ENCODE results near the gene ARMC5. TPM values are rescaled to one million over a fixed set of nuclear protein-coding genes. Genes with fewer than 3 reads are reported as not detected.
"Not testable (repeated sequence)": the region's sequence is repeated elsewhere in the genome, so short reads cannot be mapped to it uniquely, and the experiment has no call there.

Gene ARMC5
- polyA plus RNA-seq, 1 donor = 13.6 TPM

DNA sequence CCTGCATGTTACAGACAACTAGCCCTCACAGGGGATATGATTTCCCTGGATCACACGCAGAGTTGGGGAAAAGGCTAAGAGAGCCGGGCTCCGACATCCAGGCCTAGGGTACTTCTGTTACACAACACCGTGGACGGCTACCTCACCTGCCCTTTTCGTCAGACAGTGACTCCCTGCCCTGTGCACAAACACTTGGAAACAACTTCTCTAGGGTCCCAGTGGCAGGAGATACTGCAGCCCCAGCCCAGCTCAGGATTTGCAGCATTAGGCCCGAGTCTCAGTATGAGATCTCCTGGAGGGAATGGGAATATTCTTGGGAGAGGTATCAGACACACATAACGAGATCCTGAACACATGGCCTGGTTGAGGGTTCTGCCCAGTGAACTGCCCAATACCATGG is 40.6 kb downstream of the ARMC5 start:
- Histone ChIP-seq H3K4me1 (ENCODE audit: control insufficient read depth, insufficient read depth, low read length) (no peaks in the 10 kb centered on the region), H3K9me3 (ENCODE audit: control insufficient read depth, low read depth, low read length) (no peaks in the 10 kb centered on the region), H3K36me3 (ENCODE audit: control insufficient read depth, insufficient read depth, low read length) (peaks cover 54% of the 10 kb centered on the region), H3K27me3 (ENCODE audit: control insufficient read depth, insufficient read depth, low read length) (no peaks in the 10 kb centered on the region), H3K4me3 (ENCODE audit: low read length) (no peak overlapping the region), H3K27ac (ENCODE audit: low read length) (no peak overlapping the region)
- no CpG with 5 or more reads among the region's 8 CpGs for WGBS (ENCODE audit: insufficient coverage, low lambda C conversion rate)
- DNase-seq = no peak

DNA sequence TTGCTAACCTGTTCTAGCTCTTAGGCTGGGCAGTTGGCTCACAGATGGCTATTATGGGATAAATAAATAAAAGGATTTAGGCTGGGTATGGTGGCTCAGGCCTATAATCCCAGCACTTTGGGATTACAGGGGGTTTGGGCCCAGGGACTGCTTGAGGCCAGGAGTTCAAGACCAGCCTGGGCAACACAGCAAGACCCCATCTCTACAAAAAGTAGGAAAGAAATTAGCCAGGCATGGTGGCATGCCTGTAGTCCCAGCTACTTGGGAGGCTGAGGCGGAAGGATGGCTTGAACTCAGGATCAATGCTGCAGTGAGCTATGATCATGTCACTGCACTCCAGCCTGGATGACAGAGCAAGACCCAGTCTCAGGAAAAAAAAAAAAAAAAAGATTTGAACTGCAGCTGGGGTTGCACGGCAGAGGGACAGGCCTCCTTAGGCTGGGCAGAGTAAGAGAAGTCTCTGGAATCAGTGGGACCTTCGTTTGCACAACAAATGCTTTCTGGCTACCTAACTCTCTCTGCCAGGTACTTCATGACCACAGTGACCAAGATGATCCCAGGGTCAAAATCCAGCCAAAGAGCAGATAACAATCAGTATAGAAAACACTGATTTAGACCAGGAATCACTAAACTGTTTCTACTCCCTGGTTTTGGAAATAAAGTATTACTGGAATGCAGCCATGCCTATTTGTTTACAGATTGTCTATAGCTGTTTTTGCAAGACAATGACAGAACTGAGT is 42.1 kb downstream of the ARMC5 start:
- no peak for DNase-seq
- WGBS (ENCODE audit: insufficient coverage, low lambda C conversion rate) = no CpG with 5 or more reads among the region's 3 CpGs
- Histone ChIP-seq H3K36me3 (ENCODE audit: control insufficient read depth, insufficient read depth, low read length) (peaks cover 51% of the 10 kb centered on the region), H3K27ac (ENCODE audit: low read length) (no peak overlapping the region), H3K27me3 (ENCODE audit: control insufficient read depth, insufficient read depth, low read length) (no peaks in the 10 kb centered on the region), H3K4me3 (ENCODE audit: low read length) (no peak overlapping the region), H3K4me1 (ENCODE audit: control insufficient read depth, insufficient read depth, low read length) (no peaks in the 10 kb centered on the region), H3K9me3 (ENCODE audit: control insufficient read depth, low read depth, low read length) (no peaks in the 10 kb centered on the region)

DNA sequence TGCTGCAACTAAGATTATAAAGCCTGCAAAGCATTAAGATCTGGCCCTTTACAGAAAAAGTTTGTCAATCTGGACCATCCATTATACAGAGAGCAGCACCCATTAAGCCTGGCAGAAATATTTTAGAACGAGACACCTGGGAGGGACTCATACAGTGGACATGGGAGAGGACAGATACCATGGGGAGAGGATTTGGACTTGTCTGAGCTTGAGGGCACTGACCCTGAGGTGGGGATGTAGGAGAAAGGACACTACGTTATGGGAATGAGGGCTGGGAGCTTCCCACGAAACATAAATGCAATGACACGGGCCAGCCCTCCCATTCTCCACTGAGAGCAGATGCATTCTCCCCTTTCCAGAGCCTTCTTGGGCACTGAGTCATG is 42.7 kb downstream of the ARMC5 start:
- H3K9me3 ChIP-seq (ENCODE audit: control insufficient read depth, low read depth, low read length) = no peaks in the 10 kb centered on the region
- no peak for DNase-seq
- WGBS (ENCODE audit: insufficient coverage, low lambda C conversion rate) = no CpG with 5 or more reads among the region's 4 CpGs
- no peak overlapping the region for H3K27ac ChIP-seq (ENCODE audit: low read length)
- H3K4me1 ChIP-seq (ENCODE audit: control insufficient read depth, insufficient read depth, low read length) = peaks cover 2% of the 10 kb centered on the region
- no peak overlapping the region for H3K4me3 ChIP-seq (ENCODE audit: low read length)
- peaks cover 46% of the 10 kb centered on the region for H3K36me3 ChIP-seq (ENCODE audit: control insufficient read depth, insufficient read depth, low read length)
- H3K27me3 ChIP-seq (ENCODE audit: control insufficient read depth, insufficient read depth, low read length) = no peaks in the 10 kb centered on the region

DNA sequence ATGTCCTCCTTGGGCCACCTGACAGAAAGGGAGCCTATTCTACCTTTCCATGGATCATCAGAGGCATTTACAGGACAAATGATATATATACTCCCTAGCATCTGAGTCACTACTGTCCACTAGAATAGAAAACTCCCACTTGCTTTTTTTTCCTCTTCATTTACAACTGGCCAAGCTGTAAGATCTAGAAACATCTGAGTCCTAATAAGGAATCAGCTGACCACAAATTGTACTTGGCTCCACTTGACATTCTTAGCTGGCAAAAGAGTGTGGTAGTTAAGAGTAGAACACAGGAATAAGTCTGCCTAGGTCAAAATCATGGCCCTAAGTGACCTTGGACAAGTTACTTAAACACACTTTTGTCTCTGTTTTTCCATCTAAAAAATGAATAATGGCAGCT is 43.7 kb downstream of the ARMC5 start:
- Histone ChIP-seq H3K4me1 (ENCODE audit: control insufficient read depth, insufficient read depth, low read length) (peaks cover 6% of the 10 kb centered on the region), H3K4me3 (ENCODE audit: low read length) (no peak overlapping the region), H3K27me3 (ENCODE audit: control insufficient read depth, insufficient read depth, low read length) (no peaks in the 10 kb centered on the region), H3K27ac (ENCODE audit: low read length) (no peak overlapping the region), H3K9me3 (ENCODE audit: control insufficient read depth, low read depth, low read length) (no peaks in the 10 kb centered on the region), H3K36me3 (ENCODE audit: control insufficient read depth, insufficient read depth, low read length) (peaks cover 36% of the 10 kb centered on the region)
- DNase-seq = no peak

DNA sequence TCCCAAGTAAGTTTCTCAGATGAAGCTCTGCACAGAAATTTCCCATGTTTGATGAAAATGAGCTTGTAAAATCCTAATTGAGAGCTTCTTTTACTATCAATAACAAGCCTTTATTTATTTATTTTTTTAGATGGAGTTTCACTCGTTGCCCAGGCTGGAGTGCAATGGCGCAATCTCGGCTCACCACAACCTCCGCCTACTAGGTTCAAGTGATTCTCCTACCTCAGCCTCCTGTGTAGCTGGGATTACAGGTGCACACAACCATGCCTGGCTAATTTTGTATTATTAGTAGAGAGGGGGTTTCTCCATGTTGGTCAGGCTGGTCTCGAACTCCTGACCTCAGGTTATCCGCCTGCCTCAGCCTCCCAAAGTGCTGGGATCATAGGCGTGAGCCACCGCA is 44.3 kb downstream of the ARMC5 start:
- H3K36me3 ChIP-seq (ENCODE audit: control insufficient read depth, insufficient read depth, low read length) = peaks cover 31% of the 10 kb centered on the region
- H3K27me3 ChIP-seq (ENCODE audit: control insufficient read depth, insufficient read depth, low read length); H3K9me3 ChIP-seq (ENCODE audit: control insufficient read depth, low read depth, low read length); H3K27ac ChIP-seq (ENCODE audit: low read length); H3K4me3 ChIP-seq (ENCODE audit: low read length); DNase-seq; H3K4me1 ChIP-seq (ENCODE audit: control insufficient read depth, insufficient read depth, low read length): not testable (repeated sequence)
- 94% methylated on average over 3 of the region's 8 CpGs for WGBS (ENCODE audit: insufficient coverage, low lambda C conversion rate)

DNA sequence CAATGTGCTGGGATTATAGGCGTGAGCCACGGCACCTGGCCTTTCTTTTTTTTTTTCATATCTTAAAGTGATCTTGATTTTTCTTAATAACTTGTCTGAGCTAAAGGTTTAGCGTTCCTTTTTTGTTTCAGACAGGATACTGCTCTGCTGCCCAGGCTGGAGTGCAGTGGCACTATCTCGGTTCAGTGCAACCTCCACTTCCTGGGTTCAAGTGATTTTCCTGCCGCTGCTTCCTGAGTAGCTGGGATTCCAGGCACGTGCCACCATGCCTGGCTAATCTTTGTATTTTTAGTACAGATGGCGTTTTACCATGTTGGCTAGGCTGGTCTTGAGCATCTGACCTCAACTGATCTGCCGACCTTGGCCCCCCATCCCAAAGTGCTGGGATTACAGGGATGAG is 44.9 kb downstream of the ARMC5 start:
- H3K4me1 ChIP-seq (ENCODE audit: control insufficient read depth, insufficient read depth, low read length) = peaks cover 8% of the 10 kb centered on the region
- no peaks in the 10 kb centered on the region for H3K9me3 ChIP-seq (ENCODE audit: control insufficient read depth, low read depth, low read length)
- no CpG with 5 or more reads among the region's 8 CpGs for WGBS (ENCODE audit: insufficient coverage, low lambda C conversion rate)
- H3K27ac ChIP-seq (ENCODE audit: low read length) = no peak overlapping the region
- H3K27me3 ChIP-seq (ENCODE audit: control insufficient read depth, insufficient read depth, low read length) = no peaks in the 10 kb centered on the region
- no peak for DNase-seq
- H3K4me3 ChIP-seq (ENCODE audit: low read length) = no peak overlapping the region
- peaks cover 25% of the 10 kb centered on the region for H3K36me3 ChIP-seq (ENCODE audit: control insufficient read depth, insufficient read depth, low read length)

DNA sequence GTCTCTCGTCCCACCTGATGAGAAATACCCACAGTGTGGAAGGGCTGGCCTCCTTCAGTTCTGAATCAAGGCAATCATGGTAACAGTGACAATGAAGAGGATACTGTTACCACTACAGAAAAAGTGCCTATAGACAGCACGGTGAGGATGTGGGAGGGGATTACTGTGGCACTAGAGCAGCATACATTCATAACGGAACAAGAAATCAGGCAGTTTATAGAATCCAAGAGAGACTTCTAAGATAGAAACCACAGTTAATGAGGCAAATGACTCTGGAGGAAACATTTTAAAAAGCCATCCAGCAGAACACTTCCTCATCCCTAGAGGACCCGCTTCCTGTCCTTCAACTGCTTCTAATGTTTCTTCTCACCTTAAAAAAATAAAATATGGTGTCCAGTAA is 46.2 kb downstream of the ARMC5 start:
- peaks cover 12% of the 10 kb centered on the region for H3K36me3 ChIP-seq (ENCODE audit: control insufficient read depth, insufficient read depth, low read length)
- WGBS (ENCODE audit: insufficient coverage, low lambda C conversion rate) = no CpG with 5 or more reads among the region's 4 CpGs
- no peak overlapping the region for H3K4me3 ChIP-seq (ENCODE audit: low read length)

DNA sequence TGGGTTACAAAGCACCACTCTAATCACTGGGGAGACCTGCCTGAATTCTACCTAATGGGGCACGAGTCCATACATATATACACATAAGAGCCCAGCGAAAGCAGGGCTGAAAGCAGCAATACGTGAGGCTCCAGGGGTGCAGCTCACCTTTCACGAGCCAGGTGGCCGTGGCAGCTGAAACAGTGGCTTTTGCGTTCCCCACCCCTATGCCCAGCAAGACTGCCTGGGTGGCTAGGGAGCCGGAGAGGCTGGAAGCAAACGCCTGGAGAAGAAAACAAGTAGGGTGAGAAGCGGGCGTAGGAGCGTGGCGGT is 48.3 kb downstream of the ARMC5 start:
- no CpG with 5 or more reads among the region's 12 CpGs for WGBS (ENCODE audit: insufficient coverage, low lambda C conversion rate)
- Histone ChIP-seq H3K27me3 (ENCODE audit: control insufficient read depth, insufficient read depth, low read length) (no peaks in the 10 kb centered on the region), H3K36me3 (ENCODE audit: control insufficient read depth, insufficient read depth, low read length) (peaks cover 11% of the 10 kb centered on the region), H3K4me1 (ENCODE audit: control insufficient read depth, insufficient read depth, low read length) (peaks cover 15% of the 10 kb centered on the region), H3K4me3 (ENCODE audit: low read length) (peak overlapping the region; percentile 97), H3K27ac (ENCODE audit: low read length) (peak overlapping the region; percentile 64), H3K9me3 (ENCODE audit: control insufficient read depth, low read depth, low read length) (no peaks in the 10 kb centered on the region)
- no peak for DNase-seq

More for the DNA sequence above, 46.2 kb downstream of the ARMC5 start:
- Histone ChIP-seq H3K9me3 (ENCODE audit: control insufficient read depth, low read depth, low read length) (no peaks in the 10 kb centered on the region), H3K4me1 (ENCODE audit: control insufficient read depth, insufficient read depth, low read length) (peaks cover 15% of the 10 kb centered on the region), H3K27me3 (ENCODE audit: control insufficient read depth, insufficient read depth, low read length) (no peaks in the 10 kb centered on the region), H3K27ac (ENCODE audit: low read length) (no peak overlapping the region)
- DNase-seq = no peak

DNA sequence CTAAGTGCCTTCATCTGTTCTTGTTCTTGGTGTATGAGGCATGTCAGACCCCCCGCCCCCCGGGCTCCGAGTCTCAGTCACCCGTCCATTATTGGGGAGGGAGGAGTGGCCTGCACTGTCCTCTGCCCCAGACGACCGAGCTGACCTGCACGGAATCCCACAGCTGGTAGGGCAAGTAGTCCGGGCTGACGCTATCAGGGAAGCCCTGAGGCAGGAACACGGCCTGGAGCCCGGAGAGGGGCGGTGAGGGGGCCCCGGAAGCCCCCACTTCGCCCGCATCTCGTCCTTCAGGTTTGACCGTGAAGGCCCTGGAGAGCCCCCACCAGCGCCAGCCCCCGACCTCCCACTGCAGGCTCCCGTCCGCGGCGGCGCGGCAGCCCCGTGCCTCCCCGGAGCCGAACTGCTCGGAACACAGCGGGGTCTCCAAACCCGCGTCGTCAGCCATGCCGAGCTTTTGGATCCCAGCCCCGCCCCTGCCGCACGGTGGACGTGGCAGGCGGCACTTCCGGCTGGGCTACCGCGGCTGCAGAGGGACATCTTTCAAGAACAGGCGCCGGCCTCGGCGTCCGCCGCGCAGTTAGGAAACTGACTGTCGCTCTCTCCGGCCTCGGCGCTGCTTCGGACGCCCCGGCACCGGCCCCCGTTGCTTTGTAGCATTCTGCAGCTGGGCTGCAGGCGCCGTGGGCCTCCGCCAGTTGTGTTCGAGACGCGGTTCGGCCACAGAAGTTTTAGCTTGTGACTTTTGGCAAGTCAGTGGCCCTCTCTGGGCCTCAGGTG is 48.8 kb downstream of the ARMC5 start, which contains the start of gene RUSF1:
RUSF1 (minus strand) TSS at position 463 of the 777 bp plus-strand sequence; CDS start at position 445, 18 bp downstream.
- Histone ChIP-seq H3K27me3 (ENCODE audit: control insufficient read depth, insufficient read depth, low read length) (no peaks in the 10 kb centered on the region), H3K36me3 (ENCODE audit: control insufficient read depth, insufficient read depth, low read length) (peaks cover 11% of the 10 kb centered on the region), H3K9me3 (ENCODE audit: control insufficient read depth, low read depth, low read length) (no peaks in the 10 kb centered on the region), H3K4me1 (ENCODE audit: control insufficient read depth, insufficient read depth, low read length) (peaks cover 15% of the 10 kb centered on the region), H3K4me3 (ENCODE audit: low read length) (peak within 1 kb of the TSS; percentile 97), H3K27ac (ENCODE audit: low read length) (peak within 1 kb of the TSS; percentile 64)
- WGBS (ENCODE audit: insufficient coverage, low lambda C conversion rate) = no CpG with 5 or more reads among the region's 65 CpGs
- DNase-seq = peak; percentile 89 to 94

DNA sequence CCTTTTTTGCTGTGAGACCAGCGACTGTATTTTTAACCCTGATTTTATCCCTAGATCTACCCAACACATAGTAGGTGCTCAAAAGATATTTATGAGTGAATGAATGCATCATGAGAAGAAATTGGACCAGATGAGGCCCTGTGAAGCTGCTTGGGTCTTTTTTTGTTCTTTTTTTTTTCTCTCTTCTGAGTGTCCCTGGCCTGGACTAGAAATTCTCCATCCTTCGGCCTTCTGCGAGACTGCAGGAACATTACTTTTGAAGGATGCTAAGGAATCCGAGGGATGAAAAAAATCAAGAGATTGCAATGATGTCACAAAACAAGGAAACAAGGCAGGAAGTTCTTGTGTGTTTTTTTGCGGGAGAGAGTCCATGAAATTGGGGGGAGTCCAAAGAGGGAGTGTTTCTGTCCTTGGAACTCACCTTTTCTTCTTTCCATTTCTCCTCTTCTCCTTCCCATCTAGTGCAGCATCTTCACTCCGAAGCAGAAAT is 49.5 kb downstream of the ARMC5 start:
- peak overlapping the region; percentile 97 for H3K4me3 ChIP-seq (ENCODE audit: low read length)
- H3K27ac ChIP-seq (ENCODE audit: low read length) = peak overlapping the region; percentile 64
- WGBS (ENCODE audit: insufficient coverage, low lambda C conversion rate) = 30% methylated on average over 2 of the region's 6 CpGs
- no peaks in the 10 kb centered on the region for H3K27me3 ChIP-seq (ENCODE audit: control insufficient read depth, insufficient read depth, low read length)
- DNase-seq = peak in 1 of 2 donors; percentile 60
- H3K9me3 ChIP-seq (ENCODE audit: control insufficient read depth, low read depth, low read length) = no peaks in the 10 kb centered on the region
- H3K36me3 ChIP-seq (ENCODE audit: control insufficient read depth, insufficient read depth, low read length) = peaks cover 11% of the 10 kb centered on the region
- peaks cover 15% of the 10 kb centered on the region for H3K4me1 ChIP-seq (ENCODE audit: control insufficient read depth, insufficient read depth, low read length)
